Neural cell (in vitro differentiated cells): ENCODE data around the gene VPS37C.

ENCODE experiments used
- EZH2 ChIP-seq: fragments of 200-600, 300-800 bp; shearing (Covaris generic), sonication (generic); IDR thresholded peaks from 2 replicates; pipeline ENCODE4 v1.6.1; 2014; ENCODE audit warnings: antibody characterized with exemption, low read length, borderline replicate concordance, mild to moderate bottlenecking; ENCODE audit not compliant: insufficient read depth, poor library complexity, severe bottlenecking
- RAD21 ChIP-seq: fragments of 450-650 bp; conservative IDR thresholded peaks from 2 replicates; pipeline ENCODE4 v1.6.1; 2014; ENCODE audit warnings: antibody characterized with exemption, mild to moderate bottlenecking, moderate library complexity
- TF ChIP-seq, protein P1 (sequence below): fragments of 450-650 bp; IDR thresholded peaks from 2 replicates; pipeline ENCODE4 v1.5.1; 2014; ENCODE audit warnings: antibody characterized with exemption, mild to moderate bottlenecking, moderate library complexity; ENCODE audit not compliant: poor library complexity, severe bottlenecking

DNA sequence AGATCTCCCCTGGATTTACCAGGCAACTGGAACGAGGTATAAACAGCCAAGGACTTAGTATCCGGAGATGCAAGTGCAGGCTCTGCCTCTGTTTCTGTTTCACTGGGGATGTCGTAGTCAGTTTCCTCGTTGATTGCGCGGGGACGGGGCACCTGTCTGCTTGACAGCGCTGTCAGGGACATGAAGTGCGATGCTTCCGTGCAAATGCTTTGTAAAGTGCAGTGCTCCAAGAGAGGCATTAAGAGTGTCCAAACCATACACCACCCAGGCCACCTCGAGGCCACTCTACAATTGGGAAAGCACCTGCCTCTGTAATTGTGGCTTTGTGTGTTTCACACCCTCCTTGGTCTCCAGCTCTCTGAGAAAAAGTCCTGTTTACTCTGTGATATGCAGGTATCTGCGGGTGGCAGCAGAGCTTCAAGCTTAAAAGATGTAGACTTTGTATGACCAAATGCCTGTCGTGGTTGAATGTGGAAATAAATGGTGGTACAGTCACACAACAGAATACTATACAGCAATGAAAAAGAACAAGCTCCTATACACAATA, 77.6 kb downstream of the VPS37C start:
- TF ChIP-seq, protein P1, sequence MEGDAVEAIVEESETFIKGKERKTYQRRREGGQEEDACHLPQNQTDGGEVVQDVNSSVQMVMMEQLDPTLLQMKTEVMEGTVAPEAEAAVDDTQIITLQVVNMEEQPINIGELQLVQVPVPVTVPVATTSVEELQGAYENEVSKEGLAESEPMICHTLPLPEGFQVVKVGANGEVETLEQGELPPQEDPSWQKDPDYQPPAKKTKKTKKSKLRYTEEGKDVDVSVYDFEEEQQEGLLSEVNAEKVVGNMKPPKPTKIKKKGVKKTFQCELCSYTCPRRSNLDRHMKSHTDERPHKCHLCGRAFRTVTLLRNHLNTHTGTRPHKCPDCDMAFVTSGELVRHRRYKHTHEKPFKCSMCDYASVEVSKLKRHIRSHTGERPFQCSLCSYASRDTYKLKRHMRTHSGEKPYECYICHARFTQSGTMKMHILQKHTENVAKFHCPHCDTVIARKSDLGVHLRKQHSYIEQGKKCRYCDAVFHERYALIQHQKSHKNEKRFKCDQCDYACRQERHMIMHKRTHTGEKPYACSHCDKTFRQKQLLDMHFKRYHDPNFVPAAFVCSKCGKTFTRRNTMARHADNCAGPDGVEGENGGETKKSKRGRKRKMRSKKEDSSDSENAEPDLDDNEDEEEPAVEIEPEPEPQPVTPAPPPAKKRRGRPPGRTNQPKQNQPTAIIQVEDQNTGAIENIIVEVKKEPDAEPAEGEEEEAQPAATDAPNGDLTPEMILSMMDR = no peak
- no peak for TF ChIP-seq EZH2
- no peak for TF ChIP-seq RAD21
